ENCODE results near the gene ANKRD55.
"Not testable (repeated sequence)": the region's sequence is repeated elsewhere in the genome, so short reads cannot be mapped to it uniquely, and the experiment has no call there.

Gene ANKRD55

DNA sequence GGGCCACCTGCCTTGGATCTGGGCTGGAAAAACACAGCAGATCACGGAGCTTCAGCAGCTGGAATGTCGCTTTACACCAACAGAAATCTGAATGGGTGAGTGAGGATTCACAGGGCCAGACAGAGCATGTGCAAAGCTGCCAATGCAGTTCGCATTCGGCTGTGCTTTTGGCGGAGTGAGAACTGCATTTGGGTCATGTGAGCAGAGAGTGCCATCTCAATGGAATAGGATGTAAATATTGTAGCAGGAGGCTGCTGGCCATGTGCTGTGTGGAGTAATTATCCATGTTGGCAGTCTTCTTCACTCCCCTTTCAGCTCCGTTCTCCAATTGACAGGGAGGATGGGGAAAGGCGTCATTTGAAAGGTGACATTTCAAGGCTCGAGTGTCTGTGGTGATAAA is at the start of gene ANKRD55:
Gene ANKRD55 (minus strand): TSS at position 101 of the 400 bp plus-strand sequence. CDS start 417 bp downstream, outside the sequence.
- DNase-seq, result no peak

DNA sequence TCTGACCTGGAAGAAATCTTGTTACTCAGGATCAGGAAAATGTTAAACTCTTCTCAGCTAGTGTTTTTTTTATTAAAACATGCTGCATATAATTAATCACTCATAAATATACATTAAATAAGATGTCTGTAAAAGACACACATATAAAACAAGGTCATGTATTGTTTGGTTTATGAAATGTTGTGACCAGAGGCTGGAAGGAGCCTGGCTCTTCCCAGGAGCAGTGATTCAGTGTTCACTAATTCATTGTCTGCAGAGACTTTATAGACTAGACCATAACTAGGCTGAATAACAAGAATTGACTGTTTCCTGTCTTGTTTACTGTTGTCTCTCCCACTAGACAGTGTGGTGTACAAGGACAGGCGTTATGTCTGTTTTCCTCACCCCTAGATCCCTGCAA is 49.1 kb upstream of the ANKRD55 start:
- DNase-seq, result no peak

DNA sequence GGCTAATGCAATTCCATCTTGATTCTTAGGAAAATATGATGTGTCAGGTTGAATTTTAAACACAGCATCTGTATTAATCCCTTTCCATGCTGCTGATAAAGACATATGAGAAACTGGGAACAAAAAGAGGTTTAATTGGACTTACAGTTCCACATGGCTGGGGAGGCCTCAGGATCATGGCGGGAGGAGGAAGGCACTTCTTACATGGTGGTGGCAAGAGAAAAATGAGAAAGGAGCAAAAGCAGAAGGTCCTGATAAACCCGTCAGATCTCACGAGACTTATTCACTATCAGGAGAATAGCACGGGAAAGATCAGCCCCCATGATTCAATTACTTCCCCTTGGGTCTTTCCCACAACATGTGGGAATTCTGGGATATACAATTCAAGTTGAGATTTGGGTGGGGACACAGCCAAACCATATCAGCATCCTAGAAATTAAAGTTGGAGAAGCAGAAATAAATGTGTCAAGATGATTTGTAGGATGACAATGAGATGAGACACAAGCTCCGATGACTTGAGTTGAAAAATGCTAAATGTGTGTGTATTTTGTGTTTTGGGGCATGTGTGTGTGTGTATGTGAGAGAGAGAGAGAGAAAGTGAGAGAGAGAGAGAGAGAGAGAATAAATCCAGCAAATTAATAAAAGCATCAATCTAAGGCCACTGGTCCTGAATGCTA is 48.5 kb upstream of the ANKRD55 start:
- no peak for DNase-seq

DNA sequence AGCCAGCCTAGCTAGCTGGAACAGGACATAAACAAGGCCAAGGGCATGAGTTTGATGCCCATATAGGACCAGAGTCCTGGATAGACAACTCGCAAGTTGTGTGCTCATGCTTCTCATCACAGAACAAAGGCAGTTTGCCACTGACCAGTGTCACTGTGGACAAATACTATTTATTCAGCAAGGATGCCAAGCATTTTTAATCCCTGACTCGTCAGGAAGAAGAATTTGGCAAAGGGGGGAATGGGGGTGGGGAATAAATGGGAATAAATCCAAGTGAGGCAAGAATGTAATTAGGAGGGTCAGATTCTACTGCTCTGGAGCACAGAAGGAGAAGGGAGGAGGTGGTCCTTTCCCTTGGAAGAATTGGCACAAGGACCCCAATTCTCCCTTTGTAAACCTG is 46.8 kb upstream of the ANKRD55 start:
- DNase-seq, result no peak

DNA sequence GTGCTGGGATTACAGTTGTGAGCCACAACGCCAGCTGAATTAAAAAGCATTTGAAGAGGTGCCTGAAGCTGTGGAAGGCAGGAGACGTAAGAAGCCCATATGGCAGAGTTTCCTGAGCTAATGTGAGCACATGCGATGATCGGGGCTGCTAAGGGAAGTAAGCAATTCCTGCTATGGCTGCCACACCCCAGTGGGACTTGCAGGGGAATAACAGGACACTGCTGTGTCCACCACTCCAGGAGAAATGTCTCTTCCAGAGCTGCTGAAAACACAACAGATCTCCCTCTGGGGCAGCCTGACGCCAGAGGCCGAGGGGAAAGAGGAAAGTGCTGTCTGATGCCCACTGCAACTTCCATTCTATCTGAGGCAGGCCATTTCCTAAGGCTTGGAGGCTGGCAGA is 46.2 kb upstream of the ANKRD55 start:
- no peak for DNase-seq

DNA sequence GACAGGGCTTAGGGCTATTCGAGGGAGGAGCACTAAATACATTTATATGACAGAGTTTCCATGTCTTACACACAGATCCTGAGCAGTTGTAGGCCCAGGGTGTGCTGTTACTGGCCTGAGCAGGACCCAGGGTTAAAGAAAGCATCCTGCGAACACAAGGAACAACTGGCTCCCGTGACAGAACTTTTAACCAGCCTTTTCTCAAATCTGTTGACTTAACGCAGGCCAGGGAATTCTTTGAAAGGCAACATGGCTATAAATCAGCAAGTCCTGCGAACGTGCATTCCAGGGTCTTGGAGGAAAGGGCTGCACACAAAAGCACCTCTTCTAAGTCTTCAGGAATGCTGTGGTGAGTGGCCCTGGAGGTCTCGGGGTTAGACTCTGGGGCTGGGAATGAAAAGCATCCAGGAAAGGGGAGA is 45.2 kb upstream of the ANKRD55 start:
- DNase-seq, result no peak

DNA sequence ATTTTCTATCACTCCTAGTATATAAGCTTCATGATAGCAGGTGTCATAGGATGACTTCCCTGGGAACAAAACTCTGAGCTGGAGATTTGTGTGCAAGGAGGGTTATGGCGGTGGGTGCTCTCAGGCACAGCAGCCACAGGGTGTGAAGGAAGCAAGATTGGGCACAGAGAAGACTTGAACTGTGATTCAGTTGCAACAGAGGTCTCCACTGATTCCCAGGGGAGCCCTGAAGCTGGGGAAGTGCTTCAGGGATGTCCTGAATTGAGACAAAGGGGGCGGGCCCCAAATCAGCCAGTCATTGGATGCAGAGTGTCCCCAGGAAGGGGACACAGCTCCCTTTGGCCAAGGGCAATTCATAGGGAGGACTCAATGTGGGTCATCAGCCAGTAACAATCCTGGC is 44.4 kb upstream of the ANKRD55 start:
- no peak for DNase-seq

DNA sequence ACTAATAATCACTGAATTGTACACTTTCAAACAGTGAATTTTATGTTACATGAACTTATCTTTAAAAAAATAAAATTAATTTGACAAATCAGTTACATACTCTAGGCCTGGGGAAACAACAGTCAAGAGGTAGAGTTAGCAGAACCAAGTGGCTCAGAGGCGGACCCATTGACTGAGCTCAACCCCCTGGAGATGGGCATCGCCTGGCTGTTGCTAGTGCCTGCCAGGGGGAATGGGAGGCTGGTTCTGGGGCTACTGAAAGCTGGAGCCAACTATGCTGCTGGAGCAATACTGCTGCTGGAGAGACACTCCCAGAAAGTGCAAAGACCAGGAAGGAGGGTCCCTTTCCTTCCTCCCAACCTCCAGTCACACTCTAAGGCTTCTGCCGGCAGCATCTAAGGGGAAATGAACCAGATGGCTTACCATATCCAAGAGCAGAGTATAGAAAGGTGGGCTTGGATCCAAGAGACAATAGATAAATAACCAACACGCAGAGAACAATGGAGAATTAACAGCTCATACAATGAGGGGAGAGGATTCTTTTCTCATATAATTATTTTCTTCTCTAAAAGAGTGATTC is 40.3 kb upstream of the ANKRD55 start:
- no peak for DNase-seq

DNA sequence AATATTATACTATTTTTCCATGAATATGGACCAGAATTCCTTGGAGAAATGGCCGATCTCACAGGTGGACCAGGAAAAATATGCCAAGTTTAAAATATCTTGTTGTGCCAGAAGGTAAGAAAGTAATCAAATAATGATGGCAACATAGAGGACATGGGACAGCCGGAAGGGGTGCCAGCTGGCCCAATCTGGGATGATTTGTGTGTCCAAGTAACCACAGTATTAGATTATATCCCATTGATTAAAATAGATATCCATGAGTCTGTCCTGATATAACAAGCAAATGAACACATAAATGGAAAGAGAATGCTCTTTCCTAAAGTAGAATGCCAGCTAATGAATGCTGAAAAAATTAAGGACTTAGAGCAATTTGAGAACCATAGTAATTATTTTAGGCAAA is 39.6 kb upstream of the ANKRD55 start:
- no peak for DNase-seq

DNA sequence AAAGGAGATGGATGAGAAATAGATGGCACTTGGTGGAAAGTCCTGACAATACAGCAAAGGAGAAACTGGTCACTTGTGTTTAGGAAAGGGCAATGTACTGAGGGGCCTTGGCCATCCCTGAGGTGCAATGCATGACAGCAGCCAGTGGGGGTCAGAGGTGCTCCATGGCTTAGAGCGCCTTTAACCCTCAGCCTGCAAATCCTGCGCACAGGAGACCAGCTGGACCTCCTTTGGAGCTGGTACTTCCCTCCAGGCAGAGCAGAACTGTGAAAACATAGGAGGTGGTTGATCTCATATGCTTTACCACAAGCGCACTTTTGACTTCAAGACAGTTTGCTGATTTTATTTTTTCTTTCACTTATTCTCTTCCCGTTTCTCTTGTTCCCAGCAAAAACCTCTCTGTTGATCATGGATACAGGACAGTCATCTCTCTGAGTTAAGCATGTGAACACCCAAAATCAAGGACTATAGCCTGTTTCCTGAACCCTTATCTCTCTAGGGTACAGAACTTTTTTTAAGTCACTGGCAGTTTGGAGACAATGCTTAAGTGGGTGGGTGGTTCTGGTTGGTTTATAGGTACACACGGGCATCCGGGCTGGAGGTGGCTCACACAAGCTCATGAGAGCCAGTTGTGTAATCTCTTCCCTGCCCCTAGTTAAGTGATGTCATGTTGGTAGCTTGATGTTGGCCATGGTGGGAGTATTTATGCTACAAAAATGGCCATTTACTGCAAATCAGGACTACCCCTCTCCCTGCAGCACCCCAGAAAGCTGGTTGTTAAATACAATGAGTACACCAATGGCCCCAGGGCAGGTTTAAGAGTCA is 37.6 kb upstream of the ANKRD55 start:
- peak; percentile 77 to 78 for DNase-seq

DNA sequence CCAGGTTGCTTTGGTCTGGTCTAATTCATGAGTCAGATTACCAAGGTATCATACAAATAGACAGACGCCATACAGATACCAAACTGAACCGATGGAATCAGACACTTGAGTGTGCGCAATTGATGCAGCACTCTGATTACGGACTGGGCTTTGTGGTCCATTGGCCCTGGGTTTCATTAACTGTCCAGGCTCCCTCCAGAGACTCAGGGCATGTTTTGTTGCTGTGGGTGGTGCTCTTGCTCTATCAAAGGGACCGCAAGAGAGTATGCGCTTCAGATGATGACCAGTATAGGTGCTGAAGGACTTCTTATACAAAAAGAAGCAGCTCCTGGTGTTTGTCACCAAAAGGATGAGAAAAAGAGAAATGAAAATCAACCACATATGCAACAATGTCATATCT is 36.9 kb upstream of the ANKRD55 start:
- peak in 1 of 2 donors; percentile 10 for DNase-seq

DNA sequence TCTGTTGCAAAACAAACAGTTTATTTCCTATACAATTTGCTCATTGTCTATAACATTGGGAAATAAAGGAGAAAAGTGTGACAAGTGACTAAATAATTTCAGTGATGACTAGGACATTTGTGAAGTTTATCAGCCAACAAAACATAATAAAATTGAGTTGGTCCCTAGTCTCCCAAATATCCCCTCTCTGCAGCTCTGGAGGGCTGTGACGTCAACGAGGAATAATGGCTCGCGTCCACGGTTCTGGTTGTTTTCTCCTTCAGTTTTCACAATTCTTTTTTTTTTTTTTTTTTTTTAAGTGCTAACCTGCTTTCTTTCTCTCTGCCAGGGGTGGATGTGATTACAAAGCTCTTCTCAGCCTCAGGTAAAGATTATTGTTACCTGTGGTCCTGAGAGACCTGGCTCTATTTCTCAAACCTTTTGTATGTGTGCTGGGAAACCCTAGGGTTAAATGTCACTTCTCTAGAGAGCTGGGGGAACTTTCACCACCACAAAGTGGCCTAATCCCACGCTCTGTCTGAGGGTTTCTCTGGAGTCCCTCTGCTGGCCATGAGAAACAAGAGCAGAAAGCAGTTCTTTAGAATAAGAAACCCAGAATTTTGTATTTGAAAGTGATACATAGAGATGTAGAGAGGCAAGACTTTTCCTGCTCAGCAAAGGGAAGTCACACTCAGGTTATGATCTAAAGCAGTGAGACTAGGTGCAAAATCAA is 36.2 kb upstream of the ANKRD55 start:
- peak; percentile 31 to 41 for DNase-seq

DNA sequence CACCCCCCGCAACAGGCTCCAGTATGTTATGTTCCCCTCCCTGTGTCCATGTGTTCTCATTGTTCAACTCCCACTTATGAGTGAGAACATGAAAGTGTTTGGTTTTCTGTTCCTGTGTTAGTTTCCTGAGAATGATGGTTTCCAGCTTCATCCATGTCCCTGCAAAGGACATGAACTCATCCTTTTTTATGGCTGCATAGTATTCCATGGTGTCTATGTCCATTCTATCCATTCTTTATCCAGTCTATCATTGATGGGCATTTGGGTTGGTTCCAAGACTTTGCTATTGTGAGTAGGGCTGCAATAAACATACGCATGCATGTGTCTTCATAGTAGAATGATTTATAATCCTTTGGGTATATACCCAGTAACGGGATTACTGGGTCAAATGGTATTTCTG is 35.6 kb upstream of the ANKRD55 start:
- DNase-seq, result not testable (repeated sequence)

DNA sequence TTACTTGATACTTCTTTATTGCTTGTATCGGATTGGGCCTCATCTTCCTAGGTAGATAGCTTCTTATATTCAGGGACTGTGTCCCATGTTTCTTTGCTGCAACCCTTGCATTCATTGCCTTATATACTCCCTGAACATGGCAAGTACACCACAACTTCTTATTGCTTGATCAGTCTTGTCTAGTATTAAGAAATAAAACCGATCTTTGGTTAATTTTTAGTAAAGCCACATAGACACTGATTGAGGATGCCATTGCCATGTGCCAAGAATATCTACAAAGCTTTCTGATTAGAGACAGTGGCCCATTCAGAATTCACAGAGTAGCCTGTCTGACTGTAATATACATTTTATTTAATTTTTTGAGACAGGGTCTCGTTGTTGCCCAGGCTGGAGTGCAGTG is 34.7 kb upstream of the ANKRD55 start:
- DNase-seq, result no peak

DNA sequence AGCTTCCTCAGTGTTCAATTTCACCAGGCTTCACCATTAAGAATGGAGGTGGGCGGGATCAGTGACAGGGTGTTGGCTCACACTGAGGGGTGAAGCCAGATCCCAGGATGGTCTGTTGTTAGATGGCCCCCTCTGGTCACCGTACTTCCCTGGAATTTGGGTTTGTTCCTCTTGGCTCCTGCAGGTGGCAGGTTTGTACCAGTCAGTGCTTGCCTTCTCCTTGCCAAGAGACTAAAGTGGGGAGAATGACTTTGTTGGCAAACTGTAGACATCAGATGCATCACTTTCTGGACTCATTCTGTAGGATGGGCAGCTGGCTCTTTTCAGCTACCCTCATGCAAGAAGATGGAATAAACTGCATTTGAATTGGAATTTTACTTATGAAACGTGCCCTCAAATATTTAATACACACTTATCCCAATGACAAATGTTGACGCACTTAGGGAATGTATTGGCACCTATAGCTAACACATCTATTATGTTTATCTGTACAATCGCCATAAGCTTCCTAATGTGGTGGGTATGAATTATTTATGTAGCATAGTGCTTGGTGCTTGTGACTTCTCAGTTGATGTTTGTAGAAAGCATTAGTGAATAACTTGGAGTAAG is 31.4 kb upstream of the ANKRD55 start:
- peak; percentile 3 to 29 for DNase-seq

DNA sequence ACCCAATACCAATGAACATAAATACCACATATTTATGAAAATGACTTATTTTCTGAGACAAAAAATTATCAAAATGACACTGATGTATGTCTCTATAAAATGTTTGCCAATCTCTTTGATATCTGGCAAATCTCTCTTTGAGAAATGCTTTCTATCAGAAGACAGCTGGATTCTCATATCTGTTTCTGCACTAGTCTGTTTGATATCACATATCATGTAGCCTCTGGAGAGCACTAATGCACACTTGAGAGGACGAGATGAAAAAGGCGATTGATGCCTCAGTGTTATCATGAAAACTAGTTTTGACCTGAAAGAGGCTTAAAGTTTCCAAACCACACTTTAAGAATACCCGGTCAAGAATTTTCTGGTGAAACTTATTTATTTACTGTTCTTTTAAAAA is 29.1 kb upstream of the ANKRD55 start:
- no peak for DNase-seq

DNA sequence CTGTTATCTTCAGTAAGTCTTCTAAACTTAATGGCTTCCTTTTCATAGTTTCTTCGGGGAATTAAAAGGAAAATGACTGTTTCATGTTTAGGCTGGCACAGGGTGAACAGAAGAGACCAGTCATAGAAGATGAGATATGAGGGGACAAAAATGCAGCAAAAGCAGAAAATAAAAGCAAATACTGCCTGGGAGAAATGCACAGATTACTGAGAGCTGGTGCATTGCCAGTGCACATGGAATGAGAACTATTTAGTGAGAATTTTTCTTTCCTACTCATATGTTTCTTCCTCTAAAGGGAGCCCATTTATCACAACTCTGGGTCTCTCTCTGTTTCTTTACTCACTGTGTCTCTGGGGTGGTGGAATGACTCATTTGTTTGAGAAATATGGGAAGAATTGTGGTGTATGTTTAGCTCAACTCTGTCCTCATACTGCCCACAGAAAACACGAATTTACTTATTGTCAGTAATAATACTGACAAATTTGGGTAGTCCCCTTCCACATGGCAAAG is 25.9 kb upstream of the ANKRD55 start:
- no peak for DNase-seq

DNA sequence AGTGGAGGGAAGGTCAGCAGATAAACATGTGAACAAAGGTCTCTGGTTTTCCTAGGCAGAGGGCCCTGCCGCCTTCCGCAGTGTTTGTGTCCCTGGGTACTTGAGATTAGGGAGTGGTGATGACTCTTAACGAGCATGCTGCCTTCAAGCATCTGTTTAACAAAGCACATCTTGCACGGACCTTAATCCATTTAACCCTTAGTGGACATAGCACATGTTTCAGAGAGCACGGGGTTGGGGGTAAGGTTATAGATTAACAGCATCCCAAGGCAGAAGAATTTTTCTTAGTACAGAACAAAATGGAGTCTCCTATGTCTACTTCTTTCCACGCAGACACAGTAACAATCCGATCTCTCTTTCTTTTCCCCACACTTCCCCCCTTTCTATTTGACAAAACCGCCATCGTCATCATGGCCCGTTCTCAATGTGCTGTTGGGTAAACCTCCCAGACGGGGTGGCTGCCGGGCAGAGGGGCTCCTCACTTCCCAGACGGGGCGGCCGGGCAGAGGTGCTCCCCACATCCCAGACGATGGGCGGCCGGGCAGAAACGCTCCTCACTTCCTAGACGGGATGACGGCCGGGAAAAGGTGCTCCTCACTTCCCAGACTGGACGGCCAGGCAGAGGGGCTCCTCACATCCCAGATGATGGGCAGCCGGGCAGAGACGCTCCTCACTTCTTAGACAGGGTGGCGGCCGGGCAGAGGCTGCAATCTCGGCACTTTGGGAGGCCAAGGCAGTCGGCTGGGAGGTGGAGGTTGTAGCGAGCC is 24.8 kb upstream of the ANKRD55 start:
- DNase-seq, result not testable (repeated sequence)

DNA sequence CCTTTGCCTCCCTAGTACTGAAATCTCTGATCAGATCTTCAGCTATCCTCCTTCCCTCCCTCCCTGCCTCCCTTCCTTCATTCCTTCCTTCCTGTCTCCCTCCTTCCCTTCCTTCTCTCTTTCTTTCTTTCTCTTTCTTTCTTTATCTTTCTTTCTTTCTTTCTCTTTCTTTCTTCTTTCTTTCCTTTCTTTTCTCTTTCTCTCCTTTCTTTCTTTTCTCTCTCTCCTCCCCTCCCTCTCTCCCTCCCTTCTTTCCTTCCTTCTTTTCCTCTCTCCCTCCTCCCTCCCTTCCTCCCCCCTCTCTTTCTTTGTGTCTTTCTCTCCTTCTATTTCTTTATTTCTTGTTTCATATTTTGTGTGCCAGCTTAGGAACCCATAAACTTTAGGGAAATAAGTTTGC is 23.9 kb upstream of the ANKRD55 start:
- no peak for DNase-seq

DNA sequence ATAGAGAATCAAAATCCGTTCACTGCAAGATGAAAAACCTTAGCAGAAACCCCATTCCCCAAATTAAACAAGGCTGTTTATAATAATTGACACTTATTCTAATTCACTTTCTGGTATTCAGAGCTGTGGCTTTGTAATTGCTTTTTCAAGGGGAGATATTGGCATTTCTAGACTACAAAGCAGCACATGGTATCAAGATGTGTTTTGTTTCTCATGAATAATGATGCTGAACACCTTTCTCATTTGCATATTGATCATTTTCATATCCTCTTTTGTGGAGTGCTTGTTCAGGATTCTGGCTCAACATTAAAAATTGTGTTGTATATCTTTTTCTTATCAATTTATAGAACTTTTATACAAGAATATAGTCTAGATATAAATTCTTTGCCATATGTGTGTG is 22.4 kb upstream of the ANKRD55 start:
- DNase-seq, result no peak

DNA sequence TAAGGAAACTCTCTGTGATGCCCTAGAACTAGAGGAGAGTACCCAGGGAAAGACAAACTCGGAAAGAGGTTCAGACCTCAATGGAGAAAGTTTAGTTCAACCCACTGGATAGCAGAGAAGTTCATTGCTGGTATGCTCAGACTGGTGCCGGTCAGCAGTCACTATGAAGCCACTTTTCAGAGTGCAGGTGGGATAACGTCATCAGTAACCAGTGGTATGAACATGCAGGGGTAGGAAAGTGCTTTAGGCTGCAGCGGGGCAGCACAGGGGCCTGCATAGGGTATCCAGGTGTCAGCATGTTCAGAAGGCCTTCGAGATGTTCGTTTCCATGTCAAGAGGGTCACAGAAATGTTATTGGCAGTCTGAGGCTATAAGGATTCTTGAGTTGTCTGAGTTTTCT is 20.8 kb upstream of the ANKRD55 start:
- DNase-seq, result no peak

DNA sequence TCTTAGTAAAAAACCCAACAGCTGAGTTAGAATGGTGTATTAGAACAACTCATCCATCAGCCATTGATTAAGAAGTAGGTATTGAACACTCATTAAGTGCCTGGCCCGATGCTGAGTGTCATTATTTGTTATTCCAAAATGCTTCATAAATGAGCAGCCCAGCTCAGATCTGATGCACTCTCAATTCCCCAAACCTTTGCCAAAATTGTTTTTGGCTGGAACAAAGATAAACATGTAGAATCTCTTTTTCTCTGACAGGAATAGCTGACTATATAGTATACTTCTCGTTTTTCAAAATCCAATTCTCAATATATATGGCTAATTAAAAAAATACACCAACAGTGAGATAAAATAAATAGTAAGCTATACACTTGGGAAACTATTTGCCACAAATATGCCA is 20.0 kb upstream of the ANKRD55 start:
- DNase-seq, result no peak

Measured in CD4-positive, alpha-beta T cell treated with Interferon alpha-2 for 1 hour (primary cell).